B cell (primary cell): ENCODE data around the gene USP2.

Source experiments
- CTCF ChIP-seq: fragments of 200-600 bp; IDR thresholded peaks from one replicate; pipeline ENCODE4 v1.8.0; 2022; ENCODE audit warnings: antibody characterized with exemption, mild to moderate bottlenecking
- EZH2 ChIP-seq: IDR thresholded peaks from 2 replicates; pipeline ENCODE4 v1.6.1; 2012; ENCODE audit warnings: borderline replicate concordance, low read depth, mild to moderate bottlenecking, moderate library complexity, low read length; ENCODE audit not compliant: insufficient read depth, poor library complexity, severe bottlenecking

- no peak for TF ChIP-seq CTCF
- no peak for TF ChIP-seq EZH2
Observed at GRCh38 chr11:119342362-119343130, 38.9 kb downstream of the USP2 start.
